ENCODE measurements around the gene TPMT. TPM values are rescaled to one million over a fixed set of nuclear protein-coding genes. Genes with fewer than 3 reads are reported as not detected.
A peak's percentile ranks its signal among the peaks of the same experiment; 100 is the strongest.
"Not testable (repeated sequence)": the region's sequence is repeated elsewhere in the genome, so short reads cannot be mapped to it uniquely, and the experiment has no call there.

The TPMT gene
- total RNA-seq, 1 experiment from 2014 or later: 8.3 TPM

- peak within 1 kb of the TSS; percentile 92 for H3K4me3 ChIP-seq (ENCODE audit: low read depth, low read length, poor library complexity, severe bottlenecking)
- no TSS peak for BruUV-seq (replicated peaks)
- no peaks in the 10 kb centered on the region for H3K36me3 ChIP-seq (ENCODE audit: insufficient read depth, low read length, poor library complexity, severe bottlenecking)
- ChIA-PET CTCF (interaction anchor here (0.5 to 0.6 kb wide), 2 partner anchors 14 to 109 kb away, joined by 4 to 5 read pairs; partner anchors contain the start of gene DEK), POLR2A (ENCODE audit: low non-redundant PET) (interaction anchor here (0.5 kb wide), 1 partner anchor 638 kb away, joined by 3 read pairs; no protein-coding TSS in a partner anchor)
- H3K9me3 ChIP-seq (ENCODE audit: low read depth, low read length, poor library complexity, severe bottlenecking): no peaks in the 10 kb centered on the region
- H3K27ac ChIP-seq (ENCODE audit: low read depth, low read length, poor library complexity, severe bottlenecking): peak within 1 kb of the TSS; percentile 73
- intact Hi-C loops (cut with micrococcal nuclease; ENCODE audit: unreplicated experiment): loop anchor here (10.0 kb wide), 1 partner anchor 349 kb away; no protein-coding TSS in a partner anchor
- TF ChIP-seq EZH2 (IDR thresholded peaks at IDR 0.05; ENCODE audit: borderline replicate concordance, low read depth, low read length, poor library complexity, severe bottlenecking) (no peak), CTCF (conservative IDR thresholded peaks at IDR 0.05; ENCODE audit: low read depth, low read length) (no peak)
- peaks cover 7% of the 10 kb centered on the region for H3K4me1 ChIP-seq (ENCODE audit: insufficient read depth, low read length, poor library complexity, severe bottlenecking)
- DNase-seq (ENCODE audit: low spot score): peak; percentile 98
- no peaks in the 10 kb centered on the region for H3K27me3 ChIP-seq (replicated peaks; ENCODE audit: insufficient read depth, low read depth, low read length, poor library complexity)
Observed at GRCh38 chr6:18155150-18155863, 430 bp upstream of the TPMT start, which contains the start of gene KDM1B. TSS of gene KDM1B (plus strand) at chr6:18155422. CDS start at chr6:18159896, 4,474 bp downstream.

DNA sequence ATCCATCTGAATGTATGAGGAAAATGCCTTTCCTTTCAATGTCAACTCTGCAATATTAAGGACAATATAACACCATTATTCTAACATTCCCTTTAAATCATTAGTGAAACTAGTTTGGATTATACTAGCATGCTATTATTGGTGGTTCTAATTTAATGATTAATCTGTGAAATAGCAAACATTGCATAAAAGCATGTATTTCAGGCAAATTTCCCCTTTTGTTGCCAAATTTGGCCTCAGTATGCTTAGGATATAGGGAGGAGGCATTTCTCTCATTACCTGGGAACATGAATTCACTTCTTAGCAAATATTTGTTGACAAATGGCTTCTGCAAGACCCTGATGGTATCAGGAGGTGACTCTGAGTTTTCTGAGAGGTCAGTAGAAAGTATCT is 1.6 kb downstream of the TPMT start:
- TF ChIP-seq CTCF (conservative IDR thresholded peaks at IDR 0.05; ENCODE audit: low read depth, low read length): no peak
- TF ChIP-seq EZH2 (IDR thresholded peaks at IDR 0.05; ENCODE audit: borderline replicate concordance, low read depth, low read length, poor library complexity, severe bottlenecking): no peak
- intact Hi-C loops (cut with micrococcal nuclease; ENCODE audit: unreplicated experiment): loop anchor here (10.0 kb wide), 1 partner anchor 351 kb away; no protein-coding TSS in a partner anchor
- peaks cover 7% of the 10 kb centered on the region for H3K4me1 ChIP-seq (ENCODE audit: insufficient read depth, low read length, poor library complexity, severe bottlenecking)
- DNase-seq (ENCODE audit: low spot score): no peak
- CTCF ChIA-PET: no interaction called here
- POLR2A ChIA-PET (ENCODE audit: low non-redundant PET): no interaction called here
- H3K27me3 ChIP-seq (replicated peaks; ENCODE audit: insufficient read depth, low read depth, low read length, poor library complexity): no peaks in the 10 kb centered on the region
- no peak overlapping the region for H3K27ac ChIP-seq (ENCODE audit: low read depth, low read length, poor library complexity, severe bottlenecking)
- H3K9me3 ChIP-seq (ENCODE audit: low read depth, low read length, poor library complexity, severe bottlenecking): no peaks in the 10 kb centered on the region
- no TSS peak for BruUV-seq (replicated peaks)
- no peaks in the 10 kb centered on the region for H3K36me3 ChIP-seq (ENCODE audit: insufficient read depth, low read length, poor library complexity, severe bottlenecking)
- H3K4me3 ChIP-seq (ENCODE audit: low read depth, low read length, poor library complexity, severe bottlenecking): no peak overlapping the region

DNA sequence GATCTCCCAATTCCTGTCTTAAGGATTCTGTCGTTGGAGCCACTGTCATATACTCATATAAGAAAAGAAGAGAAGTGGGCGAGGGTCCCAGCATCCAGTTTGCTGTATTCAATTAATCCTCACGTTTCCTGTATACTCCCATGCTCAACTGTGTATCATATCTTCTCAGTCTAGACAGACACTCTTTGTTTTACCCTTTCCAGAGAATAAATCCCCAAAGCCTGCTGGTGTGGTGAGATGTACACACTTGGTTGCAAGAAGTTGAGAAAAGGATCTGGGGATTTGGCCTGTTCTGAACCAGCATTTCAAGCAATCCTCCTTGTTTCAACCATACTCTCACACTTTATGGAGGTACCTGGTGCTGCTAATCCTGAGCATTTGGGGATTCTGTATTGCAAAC is 3.1 kb downstream of the TPMT start:
- H3K4me3 ChIP-seq (ENCODE audit: low read depth, low read length, poor library complexity, severe bottlenecking): no peak overlapping the region
- no peak for DNase-seq (ENCODE audit: low spot score)
- no peaks in the 10 kb centered on the region for H3K27me3 ChIP-seq (replicated peaks; ENCODE audit: insufficient read depth, low read depth, low read length, poor library complexity)
- ChIA-PET CTCF (no interaction called here), POLR2A (ENCODE audit: low non-redundant PET) (no interaction called here)
- no peaks in the 10 kb centered on the region for H3K9me3 ChIP-seq (ENCODE audit: low read depth, low read length, poor library complexity, severe bottlenecking)
- no peak overlapping the region for H3K27ac ChIP-seq (ENCODE audit: low read depth, low read length, poor library complexity, severe bottlenecking)
- TF ChIP-seq EZH2 (IDR thresholded peaks at IDR 0.05; ENCODE audit: borderline replicate concordance, low read depth, low read length, poor library complexity, severe bottlenecking) (no peak), CTCF (conservative IDR thresholded peaks at IDR 0.05; ENCODE audit: low read depth, low read length) (no peak)
- no TSS peak for BruUV-seq (replicated peaks)
- peaks cover 7% of the 10 kb centered on the region for H3K4me1 ChIP-seq (ENCODE audit: insufficient read depth, low read length, poor library complexity, severe bottlenecking)
- no peaks in the 10 kb centered on the region for H3K36me3 ChIP-seq (ENCODE audit: insufficient read depth, low read length, poor library complexity, severe bottlenecking)
- intact Hi-C loops (cut with micrococcal nuclease; ENCODE audit: unreplicated experiment): loop anchor here (10.0 kb wide), 1 partner anchor 353 kb away; no protein-coding TSS in a partner anchor

DNA sequence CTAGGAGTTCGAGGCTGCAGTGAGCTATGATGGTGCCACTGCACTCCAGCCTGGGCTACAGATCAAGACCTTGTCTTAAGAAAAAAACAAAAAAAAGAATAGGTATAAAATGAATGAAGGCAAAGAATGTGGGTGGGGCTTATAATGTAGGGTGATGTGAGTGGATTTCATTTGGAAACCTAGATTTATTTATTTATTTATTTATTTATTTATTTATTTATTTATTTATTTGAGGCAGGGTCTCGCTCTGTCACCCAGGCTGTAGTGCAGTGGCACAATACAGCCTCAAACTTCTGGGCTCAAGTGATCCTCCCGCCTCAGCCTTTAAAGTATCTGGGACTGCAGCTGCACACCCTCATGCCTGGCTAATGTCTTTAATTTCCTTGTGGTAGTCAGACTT is 3.5 kb downstream of the TPMT start:
- intact Hi-C loops (cut with micrococcal nuclease; ENCODE audit: unreplicated experiment): loop anchor here (10.0 kb wide), 1 partner anchor 353 kb away; no protein-coding TSS in a partner anchor
- H3K4me3 ChIP-seq (ENCODE audit: low read depth, low read length, poor library complexity, severe bottlenecking); CTCF ChIA-PET; H3K36me3 ChIP-seq (ENCODE audit: insufficient read depth, low read length, poor library complexity, severe bottlenecking); DNase-seq (ENCODE audit: low spot score); H3K4me1 ChIP-seq (ENCODE audit: insufficient read depth, low read length, poor library complexity, severe bottlenecking); POLR2A ChIA-PET (ENCODE audit: low non-redundant PET); H3K27ac ChIP-seq (ENCODE audit: low read depth, low read length, poor library complexity, severe bottlenecking); BruUV-seq (replicated peaks); H3K9me3 ChIP-seq (ENCODE audit: low read depth, low read length, poor library complexity, severe bottlenecking); H3K27me3 ChIP-seq (replicated peaks; ENCODE audit: insufficient read depth, low read depth, low read length, poor library complexity): not testable (repeated sequence)
